GM12878 (cell line): Measurements from ENCODE around the gene C5orf34. TPM values are rescaled to one million over a fixed set of nuclear protein-coding genes. Genes with fewer than 3 reads are reported as not detected.

Source experiments
- ASH2L ChIP-seq: fragments of 300-600, 200-600 bp; sonication (generic); IDR thresholded peaks from 2 replicates; pipeline ENCODE4 v1.6.1; 2017; ENCODE audit warnings: low read depth, mild to moderate bottlenecking, borderline replicate concordance
- BACH1 ChIP-seq: fragments of 450-650 bp; IDR thresholded peaks from 2 replicates; pipeline ENCODE4 v1.6.1; 2017; ENCODE audit warnings: mild to moderate bottlenecking, borderline replicate concordance
- BHLHE40 ChIP-seq, 2 experiments: fragments of 450-650 bp in 1 of 2; IDR thresholded peaks; 2 replicates each; pipeline ENCODE4 v1.6.1; 2011 to 2017; ENCODE audit warnings: low read depth in 2 of 2, borderline replicate concordance in 1 of 2, improper control_type of control experiment in 1 of 2, low read length in 1 of 2, mild to moderate bottlenecking in 1 of 2
- CBX3 ChIP-seq: fragments of 200-600 bp; sonication (generic); IDR thresholded peaks from 2 replicates; pipeline ENCODE4 v1.6.1; 2016; ENCODE audit warnings: low read depth, borderline replicate concordance
- CBX5 ChIP-seq: sonication (generic); IDR thresholded peaks from 2 replicates; pipeline ENCODE4 v1.6.1; 2016; ENCODE audit warnings: low read depth, moderate library complexity, mild to moderate bottlenecking, inconsistent platforms
- CHD1 ChIP-seq: IDR thresholded peaks from 2 replicates; pipeline ENCODE4 v1.6.1; 2012; ENCODE audit warnings: low read depth, low read length, improper control_type of control experiment
- KLF5 ChIP-seq: fragments of 450-650 bp; IDR thresholded peaks from 2 replicates; pipeline ENCODE4 v1.6.1; 2014; ENCODE audit warnings: mild to moderate bottlenecking; ENCODE audit not compliant: partially characterized antibody
- LARP7 ChIP-seq: fragments of 450-650 bp; IDR thresholded peaks from 2 replicates; pipeline ENCODE4 v1.6.1; 2017; ENCODE audit warnings: mild to moderate bottlenecking
- MYC ChIP-seq: IDR thresholded peaks from 2 replicates; pipeline ENCODE4 v1.6.1; 2011; ENCODE audit warnings: mild to moderate bottlenecking, low read length, moderate library complexity, inconsistent platforms; ENCODE audit not compliant: insufficient read depth, insufficient replicate concordance, insufficient read length, severe bottlenecking
- NKRF ChIP-seq: fragments of 450-650 bp; conservative IDR thresholded peaks from 2 replicates; pipeline ENCODE4 v1.6.1; 2017; ENCODE audit warnings: mild to moderate bottlenecking, moderate library complexity
- NR2C1 ChIP-seq: fragments of 450-650 bp; IDR thresholded peaks from 2 replicates; pipeline ENCODE4 v1.6.1; 2017; ENCODE audit warnings: antibody characterized with exemption, mild to moderate bottlenecking, moderate library complexity
- POLR2AphosphoS2 ChIP-seq: IDR thresholded peaks from 2 replicates; pipeline ENCODE4 v1.6.1; 2011; ENCODE audit warnings: low read depth, mild to moderate bottlenecking, low read length, improper control_type of control experiment, moderate library complexity
- POU2F2 ChIP-seq: IDR thresholded peaks from 3 replicates; pipeline ENCODE4 v1.6.1; 2011; ENCODE audit warnings: low read depth, mild to moderate bottlenecking, low read length, borderline replicate concordance
- RBBP5 ChIP-seq: fragments of 200-600 bp; sonication (generic); conservative IDR thresholded peaks from 2 replicates; pipeline ENCODE4 v1.6.1; 2016
- SIN3A ChIP-seq: IDR thresholded peaks from 2 replicates; pipeline ENCODE4 v1.6.1; 2012; ENCODE audit warnings: low read depth, low read length, improper control_type of control experiment
- SMAD5 ChIP-seq: IDR thresholded peaks from 2 replicates; pipeline ENCODE4 v1.6.1; 2016; ENCODE audit warnings: antibody characterized with exemption, low read depth
- SMARCA5 ChIP-seq: fragments of 450-650 bp; IDR thresholded peaks from 2 replicates; pipeline ENCODE4 v1.6.1; 2017; ENCODE audit warnings: mild to moderate bottlenecking
- SREBF1 ChIP-seq: IDR thresholded peaks from 2 replicates; pipeline ENCODE4 v1.6.1; 2012; ENCODE audit warnings: mild to moderate bottlenecking, low read length
- STAT1 ChIP-seq: fragments of 450-650 bp; conservative IDR thresholded peaks from 2 replicates; pipeline ENCODE4 v1.6.1; 2014; ENCODE audit warnings: antibody characterized with exemption, mild to moderate bottlenecking
- TBL1XR1 ChIP-seq: IDR thresholded peaks from 2 replicates; pipeline ENCODE4 v1.6.1; 2012; ENCODE audit warnings: low read depth, low read length, improper control_type of control experiment
- polyA plus RNA-seq, 11 experiments: library from polyadenylated mRNA; depleted of rRNA in 4 of 11; unstranded in 6 of 11; stranded (reverse) in 5 of 11; fragments of >200 nt; fragmentation: Nextera tagmentation in 4 of 11; fragmentation: Illumina TruSeq in 1 of 11; extraction: Ambion mirVana in 4 of 11; extraction: Trizol in 1 of 11; gene quantifications; 1 replicate in 1 of 11; 2 replicates in 10 of 11; pipeline versions ENCODE4 v1.2.1 to v1.2.3, GENCODE V29; 2011 to 2016; ENCODE audit warnings: inconsistent platforms in 2 of 11, missing spikeins in 2 of 11, low read depth in 1 of 11
- total RNA-seq, 4 experiments: library from RNA; depleted of rRNA in 3 of 4; stranded (reverse); fragments of >200 nt in 3 of 4; fragmentation: Illumina TruSeq in 1 of 4; extraction: Trizol in 1 of 4; gene quantifications; 2 replicates each; pipeline versions ENCODE4 v1.2.1 to v1.2.3, GENCODE V29; 2013 to 2021
- TF ChIP-seq, protein P1 (sequence below): fragments of 450-650 bp; IDR thresholded peaks from 2 replicates; pipeline ENCODE4 v1.6.1; 2016; ENCODE audit warnings: mild to moderate bottlenecking
- TF ChIP-seq, protein P2 (sequence below): fragments of 150-350 bp; IDR thresholded peaks from 2 replicates; pipeline ENCODE4 v1.6.1; 2016; ENCODE audit warnings: low read depth, low read length
- TF ChIP-seq, protein P3 (sequence below): IDR thresholded peaks from 2 replicates; pipeline ENCODE4 v1.6.1; 2012; ENCODE audit warnings: low read depth, low read length, improper control_type of control experiment

C5orf34 gene
- total and polyA plus RNA-seq, 10 of the 15 experiments (the other 5 are each of a cell fraction or from before 2014, with no cell fraction given) = 6.1 to 15.1 (median 10.0) TPM

- 0 out of 2 replicates have a peak, but pooled peaks have one; percentile 38 for TF ChIP-seq POLR2AphosphoS2
- TF ChIP-seq KLF5 = peak; percentile 33
- TF ChIP-seq SREBF1 = no peak
- TF ChIP-seq SMAD5 = no peak; the same call in 1 of the 2 replicates
- peak; percentile 90; the same call in 1 of the 2 replicates for TF ChIP-seq SMARCA5
- peak; percentile 25; the same call in 1 of the 3 replicates for TF ChIP-seq POU2F2
- 0 out of 2 replicates have a peak, but pooled peaks have one; percentile 76 for TF ChIP-seq ASH2L
- 0 out of 2 replicates have a peak, but pooled peaks have one; percentile 27 for TF ChIP-seq TBL1XR1
- peak; percentile 36; the same call in 1 of the 2 replicates for TF ChIP-seq CHD1
- TF ChIP-seq, protein P1, sequence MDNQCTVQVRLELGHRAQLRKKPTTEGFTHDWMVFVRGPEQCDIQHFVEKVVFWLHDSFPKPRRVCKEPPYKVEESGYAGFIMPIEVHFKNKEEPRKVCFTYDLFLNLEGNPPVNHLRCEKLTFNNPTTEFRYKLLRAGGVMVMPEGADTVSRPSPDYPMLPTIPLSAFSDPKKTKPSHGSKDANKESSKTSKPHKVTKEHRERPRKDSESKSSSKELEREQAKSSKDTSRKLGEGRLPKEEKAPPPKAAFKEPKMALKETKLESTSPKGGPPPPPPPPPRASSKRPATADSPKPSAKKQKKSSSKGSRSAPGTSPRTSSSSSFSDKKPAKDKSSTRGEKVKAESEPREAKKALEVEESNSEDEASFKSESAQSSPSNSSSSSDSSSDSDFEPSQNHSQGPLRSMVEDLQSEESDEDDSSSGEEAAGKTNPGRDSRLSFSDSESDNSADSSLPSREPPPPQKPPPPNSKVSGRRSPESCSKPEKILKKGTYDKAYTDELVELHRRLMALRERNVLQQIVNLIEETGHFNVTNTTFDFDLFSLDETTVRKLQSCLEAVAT = no peak
- peak; percentile 53 for TF ChIP-seq NR2C1
- TF ChIP-seq CBX3 = no peak
- peak; percentile 80; the same call in 1 of the 2 replicates for TF ChIP-seq LARP7
- TF ChIP-seq BHLHE40 (IDR thresholded peaks at IDR 0.05; ENCODE audit: borderline replicate concordance in 1 of 2, low read depth in 2 of 2, low read length in 1 of 2) = peak; percentile 22 to 38; a peak in 2 of 4 replicates
- TF ChIP-seq SIN3A = peak; percentile 48
- TF ChIP-seq RBBP5 = no peak
- peak; percentile 81; the same call in 1 of the 2 replicates for TF ChIP-seq CBX5
- TF ChIP-seq STAT1 = 0 out of 2 replicates have a peak, but pooled peaks have one; percentile 50
- TF ChIP-seq, protein P2, sequence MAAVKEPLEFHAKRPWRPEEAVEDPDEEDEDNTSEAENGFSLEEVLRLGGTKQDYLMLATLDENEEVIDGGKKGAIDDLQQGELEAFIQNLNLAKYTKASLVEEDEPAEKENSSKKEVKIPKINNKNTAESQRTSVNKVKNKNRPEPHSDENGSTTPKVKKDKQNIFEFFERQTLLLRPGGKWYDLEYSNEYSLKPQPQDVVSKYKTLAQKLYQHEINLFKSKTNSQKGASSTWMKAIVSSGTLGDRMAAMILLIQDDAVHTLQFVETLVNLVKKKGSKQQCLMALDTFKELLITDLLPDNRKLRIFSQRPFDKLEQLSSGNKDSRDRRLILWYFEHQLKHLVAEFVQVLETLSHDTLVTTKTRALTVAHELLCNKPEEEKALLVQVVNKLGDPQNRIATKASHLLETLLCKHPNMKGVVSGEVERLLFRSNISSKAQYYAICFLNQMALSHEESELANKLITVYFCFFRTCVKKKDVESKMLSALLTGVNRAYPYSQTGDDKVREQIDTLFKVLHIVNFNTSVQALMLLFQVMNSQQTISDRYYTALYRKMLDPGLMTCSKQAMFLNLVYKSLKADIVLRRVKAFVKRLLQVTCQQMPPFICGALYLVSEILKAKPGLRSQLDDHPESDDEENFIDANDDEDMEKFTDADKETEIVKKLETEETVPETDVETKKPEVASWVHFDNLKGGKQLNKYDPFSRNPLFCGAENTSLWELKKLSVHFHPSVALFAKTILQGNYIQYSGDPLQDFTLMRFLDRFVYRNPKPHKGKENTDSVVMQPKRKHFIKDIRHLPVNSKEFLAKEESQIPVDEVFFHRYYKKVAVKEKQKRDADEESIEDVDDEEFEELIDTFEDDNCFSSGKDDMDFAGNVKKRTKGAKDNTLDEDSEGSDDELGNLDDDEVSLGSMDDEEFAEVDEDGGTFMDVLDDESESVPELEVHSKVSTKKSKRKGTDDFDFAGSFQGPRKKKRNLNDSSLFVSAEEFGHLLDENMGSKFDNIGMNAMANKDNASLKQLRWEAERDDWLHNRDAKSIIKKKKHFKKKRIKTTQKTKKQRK = no peak
- TF ChIP-seq BACH1 = peak; percentile 96
- peak; percentile 32 for TF ChIP-seq MYC
- TF ChIP-seq NKRF = peak; percentile 51; the same call in 1 of the 2 replicates
- TF ChIP-seq, protein P3, sequence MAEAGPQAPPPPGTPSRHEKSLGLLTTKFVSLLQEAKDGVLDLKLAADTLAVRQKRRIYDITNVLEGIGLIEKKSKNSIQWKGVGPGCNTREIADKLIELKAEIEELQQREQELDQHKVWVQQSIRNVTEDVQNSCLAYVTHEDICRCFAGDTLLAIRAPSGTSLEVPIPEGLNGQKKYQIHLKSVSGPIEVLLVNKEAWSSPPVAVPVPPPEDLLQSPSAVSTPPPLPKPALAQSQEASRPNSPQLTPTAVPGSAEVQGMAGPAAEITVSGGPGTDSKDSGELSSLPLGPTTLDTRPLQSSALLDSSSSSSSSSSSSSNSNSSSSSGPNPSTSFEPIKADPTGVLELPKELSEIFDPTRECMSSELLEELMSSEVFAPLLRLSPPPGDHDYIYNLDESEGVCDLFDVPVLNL = no peak
Observed at GRCh38 chr5:43556857-43557542, 42.1 kb upstream of the C5orf34 start, which contains the start of gene PAIP1 (continued).
